CD4-positive, alpha-beta T cell treated with Interleukin-2 at 100 ng/mL for 4 hours (primary cell): ENCODE data around the gene ZBTB39.
"Not testable (repeated sequence)": the region's sequence is repeated elsewhere in the genome, so short reads cannot be mapped to it uniquely, and the experiment has no call there.

ENCODE experiments used
- DNase-seq: peaks from one replicate; pipeline ENCODE4 v3.0.0-alpha.2; 2020; ENCODE audit warnings: low spot score

The ZBTB39 gene

GRCh38 chr12:57031138-57031725 is 24.9 kb upstream of the ZBTB39 start:
- peak; percentile 18 for DNase-seq

GRCh38 chr12:57029457-57029856 is 23.1 kb upstream of the ZBTB39 start:
- DNase-seq = no peak

DNA sequence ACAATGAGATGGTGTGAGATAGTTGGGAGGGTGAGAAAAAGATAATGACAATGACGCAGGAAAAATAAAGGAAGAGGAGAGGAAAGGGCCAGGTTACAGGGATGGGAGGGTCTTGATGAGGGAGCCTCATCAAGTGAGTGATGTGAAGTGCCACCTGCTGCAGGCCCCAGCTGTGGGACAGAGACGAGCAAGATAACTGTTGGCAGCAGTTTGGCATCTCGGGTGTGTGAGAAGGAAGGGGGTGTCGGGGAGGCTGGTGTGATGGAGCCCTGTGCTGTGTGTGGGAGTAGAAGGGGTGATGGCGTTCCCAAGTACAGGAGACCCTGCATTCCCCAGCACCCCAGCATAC is 21.4 kb upstream of the ZBTB39 start:
- no peak for DNase-seq

DNA sequence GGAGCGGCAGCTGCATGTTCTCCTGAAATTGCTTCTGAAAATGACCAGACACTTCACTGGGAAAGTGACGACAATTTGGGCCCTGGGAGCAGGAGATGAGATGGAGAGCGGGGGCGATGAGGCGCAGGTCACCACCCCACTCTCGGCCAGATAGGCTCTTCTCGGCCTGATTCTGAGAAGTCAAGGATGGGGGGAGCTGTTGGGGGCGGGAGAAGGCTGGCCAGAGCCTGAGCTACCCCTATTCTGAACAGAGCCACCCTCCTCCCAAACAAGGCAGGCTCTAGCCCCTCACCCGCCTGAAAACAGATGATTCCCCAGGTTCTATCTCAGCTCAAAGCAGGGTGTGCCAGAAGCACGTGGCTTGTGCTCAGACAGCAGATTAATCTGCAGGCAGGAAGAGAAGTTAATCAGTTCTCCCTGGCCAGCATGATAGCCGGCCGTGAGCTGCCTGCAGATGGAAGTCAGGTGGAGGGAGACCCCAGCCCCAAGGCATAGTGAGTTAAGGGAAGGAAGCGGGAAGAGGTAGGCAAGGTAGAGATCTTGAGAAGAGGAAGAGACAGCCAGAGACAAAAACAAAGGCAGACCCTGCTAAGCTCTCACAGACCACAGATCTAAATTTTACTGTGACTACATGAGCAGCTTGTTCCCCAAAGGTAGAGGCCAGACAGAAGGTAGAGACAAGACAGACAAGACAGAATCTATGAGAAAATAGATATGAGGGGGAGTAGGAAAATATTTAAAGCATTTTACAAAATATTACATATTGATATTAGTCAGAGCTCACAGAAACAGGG is 20.9 kb upstream of the ZBTB39 start:
- no peak for DNase-seq

GRCh38 chr12:57025196-57025595 is 18.9 kb upstream of the ZBTB39 start:
- no peak for DNase-seq

GRCh38 chr12:57022324-57022723 is 16.0 kb upstream of the ZBTB39 start:
- DNase-seq = not testable (repeated sequence)

DNA sequence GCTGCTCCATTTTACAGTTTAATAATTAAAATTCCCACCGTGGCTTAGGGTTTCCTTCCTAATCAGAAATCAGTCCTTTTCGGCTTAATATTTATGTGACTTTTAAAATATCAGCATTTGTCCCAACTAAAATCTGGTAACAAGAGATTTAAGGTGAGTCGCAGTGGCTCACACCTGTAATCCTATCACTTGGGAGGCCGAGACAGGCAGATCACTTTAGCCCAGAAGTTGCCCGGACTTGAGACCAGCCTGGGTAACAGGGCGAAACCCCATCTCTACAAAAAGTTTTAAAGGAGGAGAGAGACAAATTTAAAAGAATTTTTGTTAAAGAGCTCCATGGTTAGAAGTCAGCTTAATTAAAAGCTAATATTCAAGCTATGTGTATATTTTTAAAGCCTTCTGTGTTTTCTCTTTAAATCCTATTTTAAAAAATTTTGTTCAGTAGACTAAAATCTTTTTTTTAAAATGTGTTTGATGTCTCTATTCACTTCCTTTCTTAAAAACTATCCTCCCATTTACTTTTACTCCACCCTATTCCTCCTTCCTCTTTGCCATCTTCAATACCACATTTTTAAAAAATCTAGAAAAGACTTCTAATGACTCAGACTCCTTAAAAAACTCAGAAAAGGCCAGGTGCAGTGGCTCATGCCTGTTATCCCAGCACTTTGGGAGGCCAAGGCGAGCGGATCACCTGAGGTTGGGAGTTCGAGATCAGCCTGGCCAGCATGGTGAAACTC is 13.8 kb upstream of the ZBTB39 start:
- DNase-seq = no peak

GRCh38 chr12:57018906-57019305 is 12.6 kb upstream of the ZBTB39 start:
- DNase-seq = no peak

- not testable (repeated sequence) for DNase-seq
Observed at GRCh38 chr12:57018353-57018752, 12.0 kb upstream of the ZBTB39 start.

DNA sequence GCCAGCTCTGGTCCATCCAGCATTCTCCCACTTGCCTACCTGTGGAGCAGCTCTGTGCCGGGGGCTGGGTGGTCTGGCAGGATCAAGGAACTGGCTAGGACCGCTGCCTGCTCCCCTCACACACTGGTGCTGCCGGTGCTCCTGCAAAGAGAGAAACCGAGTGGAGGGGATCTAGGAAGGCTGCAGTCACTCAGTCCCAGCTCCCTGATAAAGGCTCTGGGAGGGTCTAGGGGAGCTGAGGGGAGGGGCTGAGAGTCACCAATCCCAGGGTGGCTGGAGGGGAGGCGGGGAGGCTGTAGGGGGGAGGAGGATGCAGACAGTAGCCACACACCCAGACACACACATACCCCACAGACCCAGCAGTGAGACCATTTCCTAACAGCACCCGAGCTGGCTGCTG is 10.0 kb upstream of the ZBTB39 start, which contains the start of gene TAC3:
TAC3 (minus strand) TSS at position 182 of the 400 bp plus-strand sequence. CDS start 732 bp downstream, outside the sequence.
- DNase-seq = no peak

GRCh38 chr12:57012600-57013465 is 6.5 kb upstream of the ZBTB39 start:
- no peak for DNase-seq

DNA sequence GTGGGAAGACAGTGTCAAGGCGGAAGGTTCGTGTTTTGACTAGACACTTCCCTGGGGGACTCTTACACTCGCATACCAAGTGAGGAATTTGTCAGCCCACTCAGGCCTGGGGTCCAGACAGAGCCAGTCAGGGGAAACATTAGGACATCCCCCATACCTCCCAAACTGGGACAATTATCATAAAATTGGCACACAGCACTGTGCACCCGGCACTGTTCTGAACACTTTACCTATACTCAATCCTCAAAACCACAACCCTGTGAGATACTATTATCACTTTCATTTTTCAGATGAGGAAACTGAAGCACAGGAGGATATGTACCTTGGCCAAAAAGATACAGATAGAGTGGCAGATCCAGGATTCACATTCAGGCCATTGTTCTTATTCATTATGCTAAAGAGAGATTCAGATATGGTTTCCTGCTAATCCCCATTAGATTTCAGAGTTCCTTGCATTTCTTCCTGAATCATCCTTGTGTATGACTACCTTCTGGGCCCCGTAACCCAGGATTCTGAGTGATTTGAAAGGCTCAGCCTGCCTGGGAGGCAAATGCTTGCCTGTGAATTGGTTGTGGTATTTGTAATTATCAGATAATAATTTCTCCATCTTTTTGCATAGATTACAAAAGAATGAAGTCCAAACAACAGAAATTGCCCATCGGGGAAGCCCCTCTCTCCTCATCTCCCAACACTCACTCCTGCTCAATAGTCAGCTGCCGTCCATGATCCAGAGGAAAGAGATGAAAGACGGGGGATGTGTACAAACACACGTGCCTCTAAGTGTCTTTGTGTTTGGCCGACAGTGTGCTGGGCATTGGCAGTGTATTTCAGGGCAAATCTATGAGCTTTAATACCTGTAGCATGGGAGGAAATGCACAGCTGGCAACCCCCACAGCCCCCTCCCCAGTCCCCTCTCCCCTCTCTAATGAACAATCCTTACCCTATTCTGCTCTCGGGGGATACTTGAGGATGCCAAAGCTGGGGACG is 5.4 kb upstream of the ZBTB39 start:
- peak; percentile 26 for DNase-seq

DNA sequence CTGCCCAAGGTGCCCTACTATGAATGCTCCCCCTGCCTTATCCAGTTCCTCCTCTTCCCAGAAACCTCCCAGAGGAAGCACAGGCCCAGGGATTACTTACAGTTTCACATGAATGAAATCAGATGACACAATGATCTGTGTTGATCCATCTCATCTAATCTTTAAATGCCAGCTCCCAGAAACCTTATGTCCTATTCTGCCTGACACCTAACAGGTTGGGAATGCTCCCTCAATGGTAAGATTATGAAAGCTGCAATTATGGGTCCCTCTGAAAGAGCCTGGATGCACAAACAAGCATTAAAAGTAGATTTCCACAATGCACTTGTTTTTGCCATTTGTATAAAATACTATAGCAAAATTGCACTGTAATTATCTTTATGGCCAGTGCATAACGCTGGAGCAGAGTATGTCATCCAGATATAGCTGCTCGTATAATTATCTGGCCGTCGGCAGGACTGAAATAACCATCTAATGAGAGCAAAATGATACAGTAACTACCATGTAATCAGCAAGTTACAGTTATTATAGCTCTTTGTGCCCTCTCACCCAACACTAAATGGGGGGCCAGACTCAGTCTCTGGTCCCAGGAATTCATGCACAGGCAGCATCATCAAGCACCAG is 4.4 kb upstream of the ZBTB39 start:
- no peak for DNase-seq

- no peak for DNase-seq
Observed at GRCh38 chr12:57009949-57010626, 3.7 kb upstream of the ZBTB39 start.

- DNase-seq = peak; percentile 66
Observed at GRCh38 chr12:57008178-57008577, 1.8 kb upstream of the ZBTB39 start.

DNA sequence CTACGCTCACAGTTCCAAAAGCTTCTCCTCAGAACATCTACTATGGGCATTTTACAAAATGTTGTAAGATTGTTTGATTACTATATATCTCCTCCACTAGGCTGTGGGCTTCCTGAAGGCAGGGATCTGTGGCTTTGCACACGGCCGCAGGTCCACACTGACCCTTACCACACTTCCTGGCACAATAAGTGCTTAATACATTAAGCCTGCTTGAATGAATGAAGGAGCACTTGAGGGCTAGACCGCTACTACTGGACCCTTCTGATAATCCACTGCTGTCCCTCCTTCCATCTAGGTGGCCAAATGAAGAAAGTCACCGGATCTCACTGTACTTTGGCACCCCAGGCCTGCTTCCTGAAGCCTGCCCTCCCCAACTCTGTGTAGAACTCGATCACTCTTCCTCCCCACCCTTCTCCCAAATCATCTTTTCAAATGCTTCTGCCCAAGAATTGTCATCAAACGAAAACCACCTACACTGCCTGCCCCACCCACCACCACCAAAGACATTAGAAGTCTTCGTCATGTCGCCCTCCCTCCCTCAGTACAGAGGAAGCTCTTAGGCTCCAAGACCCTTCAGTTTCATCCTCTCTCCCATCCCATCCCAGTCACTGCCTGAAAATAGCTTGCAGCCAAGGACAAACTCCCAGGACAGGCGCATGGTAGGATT is 596 bp upstream of the ZBTB39 start:
- peak; percentile 15 for DNase-seq

DNA sequence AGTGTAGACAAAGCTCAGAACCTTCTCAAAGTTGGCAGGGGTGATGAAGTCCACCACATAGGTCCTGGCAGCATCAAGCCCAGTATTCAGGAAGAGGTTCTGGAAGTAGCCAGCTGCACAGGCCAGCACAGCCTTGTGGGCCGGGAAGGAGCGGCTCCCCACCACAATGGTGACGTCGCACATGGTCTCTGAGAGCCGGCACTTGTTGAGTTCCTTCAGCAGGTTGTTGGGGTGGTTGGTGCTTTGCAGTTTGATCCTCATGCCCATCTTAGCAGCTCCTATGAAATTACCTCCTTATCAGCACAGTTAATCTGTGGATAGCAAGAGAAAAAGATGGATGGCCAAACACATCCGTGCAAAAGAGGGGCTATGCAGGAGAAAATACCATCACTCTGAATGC is 1.7 kb downstream of the ZBTB39 start:
- DNase-seq = no peak

DNA sequence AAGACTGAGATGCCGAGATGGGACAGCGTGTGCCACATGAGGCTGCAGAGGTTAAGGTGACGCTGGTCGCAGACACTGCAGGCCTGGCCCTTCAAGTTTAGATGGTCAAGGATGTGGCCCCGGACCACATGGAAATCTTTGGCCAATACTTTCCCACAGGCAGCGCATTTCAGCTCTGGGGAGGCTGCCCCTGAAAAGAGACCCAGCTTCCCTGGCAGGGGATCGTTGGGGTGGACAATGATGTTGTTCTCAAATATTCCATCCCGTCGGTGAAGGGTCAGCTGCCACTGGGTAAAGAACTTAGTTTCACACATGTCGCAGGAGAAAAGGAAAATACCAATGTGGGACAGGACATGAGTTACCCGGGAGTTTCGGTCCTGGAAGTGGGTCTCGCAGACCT is 3.0 kb downstream of the ZBTB39 start:
- no peak for DNase-seq

GRCh38 chr12:57001448-57001906 is 4.9 kb downstream of the ZBTB39 start:
- DNase-seq = peak; percentile 76
